ENCODE data around the gene ZKSCAN1. TPM values are rescaled to one million over a fixed set of nuclear protein-coding genes. Genes with fewer than 3 reads are reported as not detected.

The ZKSCAN1 gene
- total RNA-seq, 1 experiment from 2014 or later: 13.6 TPM

GRCh38 chr7:100022621-100023020 is 7.2 kb downstream of the ZKSCAN1 start:
- POLR2A ChIA-PET (ENCODE audit: unreplicated experiment): no interaction called here
- no peak overlapping the region for H2AFZ ChIP-seq (ENCODE audit: low read length)
- H3K79me2 ChIP-seq (ENCODE audit: low read length): peaks cover 46% of the 10 kb centered on the region
- no peak overlapping the region for H3K27ac ChIP-seq (ENCODE audit: low read length)
- no peaks in the 10 kb centered on the region for H3K27me3 ChIP-seq (ENCODE audit: low read length)
- H3K9me3 ChIP-seq (ENCODE audit: low read length): no peaks in the 10 kb centered on the region
- peaks cover 12% of the 10 kb centered on the region for H3K4me1 ChIP-seq (ENCODE audit: insufficient read depth, low read length)
- H3F3A ChIP-seq (ENCODE audit: low read length, unreplicated experiment): peaks cover 7% of the 10 kb centered on the region
- H3K4me2 ChIP-seq (ENCODE audit: low read length): no peak overlapping the region
- H4K20me1 ChIP-seq (ENCODE audit: low read length): peaks cover 5% of the 10 kb centered on the region; the same call in 1 of the 2 replicates
- H3K9me2 ChIP-seq (replicated peaks; ENCODE audit: low read length): no peaks in the 10 kb centered on the region
- no peak overlapping the region for H3K9ac ChIP-seq (ENCODE audit: low read length)
- CTCF ChIA-PET: no interaction called here
- H3K36me3 ChIP-seq (ENCODE audit: low read depth, low read length): peaks cover 30% of the 10 kb centered on the region
- BruUV-seq (replicated peaks): no TSS peak
- H3K4me3 ChIP-seq (ENCODE audit: low read length): no peak overlapping the region
- ATAC-seq (peak; percentile 27; the same call in 1 of the 2 replicates), DNase-seq (peak; percentile 48)
- intact Hi-C loops (cut with micrococcal nuclease): no loop called here
- no peak for TF ChIP-seq CTCF (conservative IDR thresholded peaks at IDR 0.05; ENCODE audit: low read depth, low read length)
- TF ChIP-seq EZH2 (IDR thresholded peaks at IDR 0.05; ENCODE audit: low read length, unreplicated experiment): no peak
- TF ChIP-seq EZH2phosphoT487 (IDR thresholded peaks at IDR 0.05; ENCODE audit: borderline replicate concordance, low read length): no peak

- intact Hi-C loops (cut with micrococcal nuclease): no loop called here
- DNase-seq (no peak), ATAC-seq (no peak)
- Histone ChIP-seq H3K27me3 (ENCODE audit: low read length) (no peaks in the 10 kb centered on the region), H3F3A (ENCODE audit: low read length, unreplicated experiment) (peaks cover 7% of the 10 kb centered on the region), H3K4me3 (ENCODE audit: low read length) (no peak overlapping the region), H3K4me2 (ENCODE audit: low read length) (no peak overlapping the region), H3K79me2 (ENCODE audit: low read length) (peaks cover 37% of the 10 kb centered on the region), H3K4me1 (ENCODE audit: insufficient read depth, low read length) (peaks cover 8% of the 10 kb centered on the region), H3K9me3 (ENCODE audit: low read length) (no peaks in the 10 kb centered on the region), H2AFZ (ENCODE audit: low read length) (no peak overlapping the region), H3K36me3 (ENCODE audit: low read depth, low read length) (peaks cover 33% of the 10 kb centered on the region), H3K27ac (ENCODE audit: low read length) (no peak overlapping the region), H3K9ac (ENCODE audit: low read length) (no peak overlapping the region), H4K20me1 (ENCODE audit: low read length) (no peaks in the 10 kb centered on the region), H3K9me2 (replicated peaks; ENCODE audit: low read length) (no peaks in the 10 kb centered on the region)
- ChIA-PET CTCF (no interaction called here), POLR2A (ENCODE audit: unreplicated experiment) (no interaction called here)
- BruUV-seq (replicated peaks): TSS peak; percentile 10
- TF ChIP-seq EZH2phosphoT487 (IDR thresholded peaks at IDR 0.05; ENCODE audit: borderline replicate concordance, low read length) (no peak), EZH2 (IDR thresholded peaks at IDR 0.05; ENCODE audit: low read length, unreplicated experiment) (no peak), CTCF (conservative IDR thresholded peaks at IDR 0.05; ENCODE audit: low read depth, low read length) (no peak)
Measured at GRCh38 chr7:100023526-100023925, 8.1 kb downstream of the ZKSCAN1 start.

GRCh38 chr7:100024020-100024619 is 8.7 kb downstream of the ZKSCAN1 start:
- Histone ChIP-seq H3K9me3 (ENCODE audit: low read length) (no peaks in the 10 kb centered on the region), H3K9ac (ENCODE audit: low read length) (no peak overlapping the region), H3K27me3 (ENCODE audit: low read length) (no peaks in the 10 kb centered on the region), H3F3A (ENCODE audit: low read length, unreplicated experiment) (peaks cover 7% of the 10 kb centered on the region), H3K27ac (ENCODE audit: low read length) (no peak overlapping the region), H3K36me3 (ENCODE audit: low read depth, low read length) (peaks cover 33% of the 10 kb centered on the region), H3K4me3 (ENCODE audit: low read length) (no peak overlapping the region), H3K4me1 (ENCODE audit: insufficient read depth, low read length) (peaks cover 8% of the 10 kb centered on the region), H3K4me2 (ENCODE audit: low read length) (no peak overlapping the region), H3K79me2 (ENCODE audit: low read length) (peaks cover 31% of the 10 kb centered on the region), H2AFZ (ENCODE audit: low read length) (no peak overlapping the region), H4K20me1 (ENCODE audit: low read length) (no peaks in the 10 kb centered on the region), H3K9me2 (replicated peaks; ENCODE audit: low read length) (no peaks in the 10 kb centered on the region)
- BruUV-seq (replicated peaks): no TSS peak
- ChIA-PET CTCF (interaction anchor here (0.6 kb wide), 1 partner anchor 37 kb away, joined by 4 read pairs; no protein-coding TSS in a partner anchor), POLR2A (ENCODE audit: unreplicated experiment) (no interaction called here)
- DNase-seq: no peak
- TF ChIP-seq CTCF (conservative IDR thresholded peaks at IDR 0.05; ENCODE audit: low read depth, low read length): no peak
- TF ChIP-seq EZH2phosphoT487 (IDR thresholded peaks at IDR 0.05; ENCODE audit: borderline replicate concordance, low read length): no peak
- TF ChIP-seq EZH2 (IDR thresholded peaks at IDR 0.05; ENCODE audit: low read length, unreplicated experiment): no peak
- ATAC-seq: no peak
- intact Hi-C loops (cut with micrococcal nuclease): no loop called here

Measured in PC-3 (cell line).